Keratinocyte (primary cell): Measurements from ENCODE around the gene KIAA0040. TPM values are rescaled to one million over a fixed set of nuclear protein-coding genes. Genes with fewer than 3 reads are reported as not detected.

Source experiments
- DNase-seq: peaks from one replicate; pipeline ENCODE4 v3.0.0-alpha.2; 2011; ENCODE audit warnings: low read depth, missing footprints, low spot score
- FAIRE-seq: peaks from 2 replicates; lab custom pipeline; 2011; peaks lifted over from hg19 to GRCh38; lab: Jason Lieb, UNC
- H2AFZ ChIP-seq: 2 replicates; pipeline ENCODE4 v1.6.0; 2012; ENCODE audit warnings: low read length, control low read depth, inconsistent platforms; ENCODE audit not compliant: control insufficient read depth
- H3K27ac ChIP-seq: 2 replicates; pipeline ENCODE4 v1.5.1; 2011; ENCODE audit warnings: low read length; ENCODE audit not compliant: control insufficient read depth, insufficient read depth
- H3K27me3 ChIP-seq: 3 replicates; pipeline ENCODE4 v1.6.0; 2011; ENCODE audit warnings: low read length; ENCODE audit not compliant: control insufficient read depth, insufficient read depth; ENCODE audit errors: extremely low read depth
- H3K36me3 ChIP-seq, 2 experiments: 2 replicates in 1 of 2; 3 replicates in 1 of 2; pipeline ENCODE4 v1.5.1; 2011; ENCODE audit warnings: low read length in 2 of 2, mild to moderate bottlenecking in 1 of 2; ENCODE audit not compliant: control insufficient read depth in 2 of 2, insufficient read depth in 2 of 2; ENCODE audit errors: extremely low read depth in 1 of 2
- H3K4me1 ChIP-seq: 3 replicates; pipeline ENCODE4 v1.5.1; 2011; ENCODE audit warnings: low read length; ENCODE audit not compliant: control insufficient read depth, insufficient read depth; ENCODE audit errors: extremely low read depth
- H3K4me2 ChIP-seq: 3 replicates; pipeline ENCODE4 v1.6.0; 2011; ENCODE audit warnings: low read depth, low read length; ENCODE audit not compliant: control insufficient read depth, insufficient read depth; ENCODE audit errors: extremely low read depth
- H3K4me3 ChIP-seq, 3 experiments: fragments of 200-600 bp in 1 of 3; sonication (generic) in 1 of 3; 2 replicates in 2 of 3; 3 replicates in 1 of 3; pipeline ENCODE4 v1.5.1; 2011 to 2016; ENCODE audit warnings: low read length in 3 of 3, mild to moderate bottlenecking in 3 of 3, control low read depth in 2 of 3, inconsistent platforms in 1 of 3, low read depth in 1 of 3, mixed read lengths in 1 of 3, mixed run types in 1 of 3, moderate library complexity in 1 of 3; ENCODE audit not compliant: control insufficient read depth in 2 of 3, insufficient read depth in 2 of 3; ENCODE audit errors: extremely low read depth in 1 of 3
- H3K79me2 ChIP-seq: 2 replicates; pipeline ENCODE4 v1.6.0; 2012; ENCODE audit warnings: low read length; ENCODE audit not compliant: control insufficient read depth, insufficient read depth
- H3K9ac ChIP-seq: 3 replicates; pipeline ENCODE4 v1.6.0; 2011; ENCODE audit warnings: low read length; ENCODE audit not compliant: control insufficient read depth, insufficient read depth; ENCODE audit errors: extremely low read depth
- H3K9me1 ChIP-seq: 3 replicates; pipeline ENCODE4 v1.6.0; 2011; ENCODE audit warnings: low read length; ENCODE audit not compliant: control insufficient read depth, insufficient read depth; ENCODE audit errors: extremely low read depth
- H3K9me3 ChIP-seq: 2 replicates; pipeline ENCODE4 v1.5.1; 2012; ENCODE audit warnings: low read depth, low read length; ENCODE audit not compliant: control insufficient read depth
- H4K20me1 ChIP-seq: 3 replicates; pipeline ENCODE4 v1.6.0; 2011; ENCODE audit warnings: low read length; ENCODE audit not compliant: control insufficient read depth, insufficient read depth; ENCODE audit errors: extremely low read depth
- EZH2 ChIP-seq: IDR thresholded peaks from one replicate; pipeline ENCODE4 v1.6.1; 2012; ENCODE audit warnings: inconsistent platforms, mild to moderate bottlenecking, low read length, moderate library complexity
- dilution Hi-C: fragments of 300-500 bp; cut with MboI; formaldehyde crosslinking; loops from one replicate; pipeline ENCODE4 v1.7.0; 2020; ENCODE audit warnings: low sequenced_read_pairs; ENCODE audit not compliant: extremely low pct_ligation_motif_present
- polyA plus RNA-seq, 5 experiments: library from polyadenylated mRNA; depleted of rRNA in 3 of 5; stranded (reverse) in 3 of 5; stranded (forward) in 1 of 5; unstranded in 1 of 5; fragments of >200 nt; gene quantifications; 1 replicate in 1 of 5; 2 replicates in 3 of 5; 3 replicates in 1 of 5; pipeline versions ENCODE4 v1.2.1 to v1.2.3, GENCODE V29; 2011 to 2012; ENCODE audit warnings: missing spikeins in 2 of 5, low read depth in 1 of 5, low replicate concordance in 1 of 5
- TF ChIP-seq, protein P1 (sequence below), 3 experiments: IDR thresholded peaks in 1 of 3; conservative IDR thresholded peaks in 1 of 3; optimal IDR thresholded peaks in 1 of 3; 2 replicates in 2 of 3; 3 replicates in 1 of 3; pipeline versions ENCODE3 to v1.5.1; 2011; ENCODE audit warnings: low read length in 3 of 3, mild to moderate bottlenecking in 3 of 3, moderate library complexity in 2 of 3, control low read depth in 1 of 3, inconsistent platforms in 1 of 3; ENCODE audit not compliant: insufficient read depth in 2 of 3; ENCODE audit errors: extremely low read depth in 1 of 3

Gene KIAA0040
- polyA plus RNA-seq, 1 donor (not counting 4 experiments of a cell fraction or from before 2014, with no cell fraction given): 57.9 TPM

- peak overlapping the region in 2 of 3 experiments; percentile 13 to 33 for H3K4me3 ChIP-seq
- H3K36me3 ChIP-seq: no peaks in the 10 kb centered on the region
- DNase-seq (peak; percentile 62), FAIRE-seq (no peak)
- H3K27ac ChIP-seq: peak overlapping the region; percentile 73
- no peak overlapping the region for H3K9ac ChIP-seq
- no peaks in the 10 kb centered on the region for H3K9me3 ChIP-seq
- H3K79me2 ChIP-seq: no peaks in the 10 kb centered on the region
- no peaks in the 10 kb centered on the region for H4K20me1 ChIP-seq
- dilution Hi-C loops: no loop called here
- peaks cover 46% of the 10 kb centered on the region for H3K4me1 ChIP-seq
- TF ChIP-seq, protein P1, sequence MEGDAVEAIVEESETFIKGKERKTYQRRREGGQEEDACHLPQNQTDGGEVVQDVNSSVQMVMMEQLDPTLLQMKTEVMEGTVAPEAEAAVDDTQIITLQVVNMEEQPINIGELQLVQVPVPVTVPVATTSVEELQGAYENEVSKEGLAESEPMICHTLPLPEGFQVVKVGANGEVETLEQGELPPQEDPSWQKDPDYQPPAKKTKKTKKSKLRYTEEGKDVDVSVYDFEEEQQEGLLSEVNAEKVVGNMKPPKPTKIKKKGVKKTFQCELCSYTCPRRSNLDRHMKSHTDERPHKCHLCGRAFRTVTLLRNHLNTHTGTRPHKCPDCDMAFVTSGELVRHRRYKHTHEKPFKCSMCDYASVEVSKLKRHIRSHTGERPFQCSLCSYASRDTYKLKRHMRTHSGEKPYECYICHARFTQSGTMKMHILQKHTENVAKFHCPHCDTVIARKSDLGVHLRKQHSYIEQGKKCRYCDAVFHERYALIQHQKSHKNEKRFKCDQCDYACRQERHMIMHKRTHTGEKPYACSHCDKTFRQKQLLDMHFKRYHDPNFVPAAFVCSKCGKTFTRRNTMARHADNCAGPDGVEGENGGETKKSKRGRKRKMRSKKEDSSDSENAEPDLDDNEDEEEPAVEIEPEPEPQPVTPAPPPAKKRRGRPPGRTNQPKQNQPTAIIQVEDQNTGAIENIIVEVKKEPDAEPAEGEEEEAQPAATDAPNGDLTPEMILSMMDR (optimal IDR thresholded peaks at IDR 0.05 in 1 of 3, IDR thresholded peaks at IDR 0.05 in 1 of 3, conservative IDR thresholded peaks at IDR 0.05 in 1 of 3; ENCODE audit: extremely low read depth in 1 of 3, insufficient read depth in 2 of 3, low read length in 3 of 3): peak; percentile 23 to 67 (median 56)
- no peak for TF ChIP-seq EZH2
- H3K27me3 ChIP-seq: no peaks in the 10 kb centered on the region
- H2AFZ ChIP-seq: peak overlapping the region; percentile 75
- peak overlapping the region; percentile 78 for H3K4me2 ChIP-seq
- H3K9me1 ChIP-seq: no peaks in the 10 kb centered on the region
Observed at GRCh38 chr1:175221557-175222175, 29.1 kb upstream of the KIAA0040 start.

- DNase-seq (no peak), FAIRE-seq (peak; percentile 9)
- no peaks in the 10 kb centered on the region for H3K9me3 ChIP-seq
- H2AFZ ChIP-seq: peak overlapping the region; percentile 4
- H3K4me1 ChIP-seq: peaks cover 46% of the 10 kb centered on the region
- H3K4me2 ChIP-seq: peak overlapping the region; percentile 78
- H3K79me2 ChIP-seq: no peaks in the 10 kb centered on the region
- H3K36me3 ChIP-seq: no peaks in the 10 kb centered on the region
- no peaks in the 10 kb centered on the region for H4K20me1 ChIP-seq
- H3K27me3 ChIP-seq: no peaks in the 10 kb centered on the region
- H3K27ac ChIP-seq: peak overlapping the region; percentile 73
- H3K4me3 ChIP-seq: peak overlapping the region in 1 of 3 experiments; percentile 16
- dilution Hi-C loops: no loop called here
- H3K9ac ChIP-seq: peak overlapping the region; percentile 12
- no peaks in the 10 kb centered on the region for H3K9me1 ChIP-seq
- TF ChIP-seq, protein P1 (optimal IDR thresholded peaks at IDR 0.05 in 1 of 3, IDR thresholded peaks at IDR 0.05 in 1 of 3, conservative IDR thresholded peaks at IDR 0.05 in 1 of 3; ENCODE audit: extremely low read depth in 1 of 3, insufficient read depth in 2 of 3, low read length in 3 of 3): no peak
- no peak for TF ChIP-seq EZH2
Observed at GRCh38 chr1:175220853-175221556, 28.4 kb upstream of the KIAA0040 start.
